NOMO-1 treated with dmso at 0.1 percent for 144 hours (cell line): ENCODE results near the gene ABCA2.

ENCODE experiments used
- DNase-seq: peaks from one replicate; lab custom pipeline; 2025; ENCODE audit not compliant: unreplicated experiment; lab: John Stamatoyannopoulos, UW

The ABCA2 gene

GRCh38 chr9:137001857-137002645 lies 26.0 kb downstream of the ABCA2 start:
- no peak for DNase-seq

GRCh38 chr9:137000177-137000930 lies 27.7 kb downstream of the ABCA2 start:
- DNase-seq = peak; percentile 86

DNA sequence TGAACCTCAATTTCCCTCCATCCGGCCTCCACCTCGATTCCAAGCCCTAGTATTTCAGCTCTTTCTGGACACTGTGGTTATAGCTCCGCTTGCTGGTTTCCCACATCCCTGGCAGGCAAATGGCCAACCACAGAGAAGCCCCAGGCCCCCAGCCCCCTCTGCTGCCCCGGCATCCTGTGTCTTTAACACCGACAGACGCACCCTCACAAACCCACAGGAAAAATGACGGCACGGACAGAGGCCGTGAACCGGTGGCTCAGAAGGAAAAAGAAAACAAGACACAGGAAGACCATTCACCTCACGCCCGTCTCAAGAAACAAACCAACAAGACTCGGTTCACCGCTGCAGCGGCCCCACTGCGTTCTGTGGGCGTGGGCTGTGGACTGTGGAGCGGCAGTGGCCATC lies 30.2 kb downstream of the ABCA2 start:
- DNase-seq = no peak

- DNase-seq = no peak
These were observed 30.7 kb downstream of the ABCA2 start for GRCh38 chr9:136997371-136997770.

DNA sequence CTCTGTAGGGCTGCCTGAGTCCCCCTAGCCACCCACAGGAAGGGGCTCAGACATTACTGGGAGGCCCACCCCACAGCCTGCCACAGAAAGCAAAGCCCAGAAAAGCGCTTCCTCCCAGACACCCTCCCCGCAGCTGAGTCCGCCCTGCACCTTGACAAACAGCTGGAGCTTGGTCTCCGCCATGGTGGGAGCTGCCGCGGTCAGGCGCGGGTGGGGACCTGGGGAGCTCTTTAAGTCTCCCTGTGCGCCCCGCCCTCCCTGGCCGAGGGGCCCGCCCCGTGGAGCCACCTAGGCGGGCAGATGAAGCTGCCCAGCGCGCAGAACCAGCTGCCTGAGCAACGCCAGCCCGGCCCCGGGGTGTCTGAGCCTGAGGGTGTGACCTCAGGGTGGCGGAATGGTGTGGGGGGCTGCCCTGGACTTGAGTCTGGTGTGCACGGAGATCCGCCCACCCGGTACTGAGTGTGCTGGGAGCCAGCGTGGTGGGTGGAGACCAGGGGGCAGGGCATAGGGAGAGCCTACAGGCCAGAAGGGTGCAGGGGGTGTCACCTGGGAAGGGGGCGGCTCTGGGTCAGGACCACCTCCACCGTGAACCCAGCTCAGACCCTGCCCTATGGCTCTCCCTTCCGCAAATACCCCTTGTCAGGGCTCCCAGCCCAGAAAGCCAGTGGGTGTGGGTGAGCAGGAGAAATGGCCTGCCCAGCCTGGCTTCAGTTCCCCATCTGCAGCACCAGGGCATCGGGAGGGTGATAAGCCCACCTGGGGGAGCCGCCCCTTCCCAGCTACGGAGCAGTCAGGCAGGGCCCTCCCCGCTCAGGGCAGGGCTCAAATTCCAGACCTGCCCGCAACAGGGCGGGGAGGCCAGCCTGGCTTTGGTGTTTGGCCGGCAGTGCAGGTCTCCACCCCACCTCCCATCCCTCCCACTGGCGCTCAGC lies 31.4 kb downstream of the ABCA2 start, which contains the start of gene CLIC3:
TSS of gene CLIC3 (minus strand) at position 208 of the 932 bp plus-strand sequence. CDS start at position 183, 25 bp downstream.
- no peak for DNase-seq

- DNase-seq = no peak
These were observed 32.2 kb downstream of the ABCA2 start for GRCh38 chr9:136995772-136996311.

DNA sequence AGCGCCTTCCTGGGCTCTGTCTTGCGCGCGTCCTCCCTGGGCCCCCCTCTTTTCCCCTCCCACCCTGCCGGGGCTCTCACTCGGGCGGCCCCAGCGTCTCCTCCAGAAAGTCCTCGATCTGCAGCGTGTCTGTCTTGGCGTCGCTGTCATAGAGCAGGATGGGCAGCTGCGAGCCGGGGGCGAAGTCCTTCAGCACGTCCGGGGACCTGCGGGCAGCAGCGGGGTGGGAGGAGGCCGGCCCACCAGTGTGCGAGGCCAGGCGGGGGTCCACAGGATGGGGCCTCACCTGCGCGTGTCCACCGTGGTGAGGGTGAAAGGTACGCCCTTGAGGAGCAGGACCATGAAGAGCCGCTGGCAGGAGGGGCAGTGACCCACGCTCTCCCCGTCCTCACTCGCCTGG lies 32.7 kb downstream of the ABCA2 start:
- no peak for DNase-seq

DNA sequence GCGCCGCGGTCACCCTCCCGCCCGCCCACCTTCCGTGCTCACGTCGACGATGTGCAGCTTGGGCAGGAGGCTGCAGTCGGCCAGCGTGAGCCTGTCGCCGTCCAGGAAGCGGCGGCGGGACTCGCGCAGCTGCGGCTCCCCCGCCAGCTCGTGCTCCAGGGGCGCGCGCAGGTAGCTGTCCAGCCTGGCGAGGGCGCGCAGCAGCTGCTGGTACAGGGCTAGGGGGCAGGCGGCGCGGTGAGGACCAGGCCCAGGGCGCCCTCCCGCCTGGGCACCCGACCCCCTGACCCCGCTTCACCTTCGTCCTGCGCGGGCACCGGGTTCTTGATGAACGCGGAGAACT lies 33.2 kb downstream of the ABCA2 start:
- no peak for DNase-seq

DNA sequence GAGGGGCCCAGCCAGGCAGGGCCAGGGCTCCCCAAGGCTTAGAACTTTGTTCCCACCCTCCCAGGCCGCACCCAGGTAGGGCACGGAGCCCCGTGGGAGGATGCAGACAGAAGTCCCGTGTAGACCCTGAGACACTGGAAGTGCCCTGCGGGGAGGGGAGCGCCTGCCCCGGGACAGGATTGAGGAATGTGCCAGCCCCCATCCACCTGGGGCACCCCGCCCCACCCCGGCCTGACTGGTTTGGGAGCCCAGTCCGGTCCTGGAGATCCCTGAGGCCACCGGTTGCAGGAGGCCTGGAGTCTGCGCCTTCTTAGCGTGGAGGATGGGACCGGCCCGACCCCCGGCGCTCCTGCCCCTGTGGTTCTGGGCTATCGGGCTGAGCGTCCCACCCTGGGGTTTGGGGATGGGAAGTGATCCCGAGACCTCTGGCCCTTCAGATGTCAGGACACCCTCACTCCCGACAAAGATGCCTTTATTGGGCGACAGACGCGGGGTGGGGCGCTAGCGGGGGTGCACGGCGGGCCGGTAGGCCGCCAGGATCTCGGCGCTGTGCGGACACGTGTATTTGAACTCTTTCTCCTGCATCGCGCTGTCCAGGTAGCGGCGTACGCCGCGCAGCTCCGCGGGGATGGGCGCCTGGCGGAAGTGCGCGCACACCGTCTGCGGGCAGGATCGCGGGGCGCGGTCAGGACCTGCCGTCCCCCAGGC lies 33.7 kb downstream of the ABCA2 start:
- DNase-seq = no peak

DNA sequence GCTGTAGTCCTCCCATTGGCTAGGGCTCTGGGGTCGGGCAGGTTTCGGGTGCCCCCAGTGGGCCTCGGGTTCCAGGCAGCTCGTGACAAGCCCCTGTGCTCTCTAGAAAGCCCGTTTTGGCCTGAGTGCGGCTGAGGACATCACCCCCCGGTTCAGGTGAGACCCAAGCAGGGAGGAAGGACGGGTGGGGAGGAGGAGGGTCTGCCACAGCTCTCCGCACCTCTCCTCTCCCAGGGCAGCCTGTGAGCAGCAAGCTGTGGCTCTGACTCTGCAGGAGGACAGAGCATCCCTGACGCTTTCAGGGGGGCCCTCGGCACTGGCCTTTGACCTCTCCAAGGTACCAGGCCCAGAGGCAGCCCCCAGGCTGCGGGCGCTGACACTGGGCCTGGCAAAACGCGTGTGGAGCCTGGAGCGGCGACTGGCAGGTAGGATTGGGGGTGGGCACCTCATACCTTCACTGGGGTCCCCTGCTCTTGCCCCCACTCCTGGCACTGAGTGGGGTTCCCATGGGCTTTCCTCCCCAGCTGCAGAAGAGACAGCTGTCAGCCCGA lies 35.1 kb downstream of the ABCA2 start:
- DNase-seq = no peak

- peak; percentile 97 for DNase-seq
These were observed 35.8 kb downstream of the ABCA2 start, which contains the start of gene PAXX for GRCh38 chr9:136991993-136992818. Gene PAXX, plus strand, starts transcription at chr9:136992422. Its CDS starts 22 bp downstream, at chr9:136992444.

GRCh38 chr9:136990242-136990911 lies 37.7 kb downstream of the ABCA2 start:
- DNase-seq = no peak

DNA sequence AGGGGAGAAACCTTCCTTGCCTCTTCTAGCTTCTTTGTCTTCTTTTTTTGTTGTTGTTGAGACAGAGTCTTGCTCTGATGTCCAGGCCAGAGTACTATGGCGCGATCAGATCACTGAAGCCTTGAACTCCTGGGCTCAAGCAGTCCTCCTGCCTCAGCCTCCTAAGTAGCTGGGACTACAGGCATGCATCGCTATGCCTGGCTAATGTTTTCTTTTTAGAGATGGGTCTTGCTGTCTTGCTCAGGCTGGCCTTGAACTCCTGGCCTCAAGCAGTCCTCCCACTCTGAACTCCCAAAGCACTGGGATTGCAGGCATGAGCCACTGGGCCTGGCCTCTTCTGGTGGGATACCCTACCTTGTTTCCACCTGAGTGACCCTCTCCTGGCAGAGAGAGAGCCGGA lies 39.2 kb downstream of the ABCA2 start:
- no peak for DNase-seq

DNA sequence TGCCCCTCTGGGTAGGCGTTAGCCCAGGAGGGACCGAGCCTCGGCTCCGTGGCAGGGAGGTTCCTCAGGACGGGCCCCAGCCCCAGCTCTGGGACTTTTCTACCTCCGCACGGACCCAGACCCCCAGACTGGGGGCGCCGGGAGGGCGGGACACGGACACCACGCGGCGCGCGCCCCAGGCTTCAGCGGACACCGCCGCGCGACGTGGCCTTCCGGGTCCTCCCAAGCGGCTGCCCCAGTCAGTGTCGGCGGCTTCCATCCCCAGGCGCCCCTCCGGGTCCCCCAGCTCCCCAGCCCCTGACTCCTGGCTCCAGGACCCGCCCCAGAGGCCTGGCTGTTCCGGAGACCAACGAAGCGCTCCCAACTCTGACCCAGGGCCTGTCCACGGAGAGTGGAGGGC lies 42.2 kb downstream of the ABCA2 start:
- DNase-seq = no peak

DNA sequence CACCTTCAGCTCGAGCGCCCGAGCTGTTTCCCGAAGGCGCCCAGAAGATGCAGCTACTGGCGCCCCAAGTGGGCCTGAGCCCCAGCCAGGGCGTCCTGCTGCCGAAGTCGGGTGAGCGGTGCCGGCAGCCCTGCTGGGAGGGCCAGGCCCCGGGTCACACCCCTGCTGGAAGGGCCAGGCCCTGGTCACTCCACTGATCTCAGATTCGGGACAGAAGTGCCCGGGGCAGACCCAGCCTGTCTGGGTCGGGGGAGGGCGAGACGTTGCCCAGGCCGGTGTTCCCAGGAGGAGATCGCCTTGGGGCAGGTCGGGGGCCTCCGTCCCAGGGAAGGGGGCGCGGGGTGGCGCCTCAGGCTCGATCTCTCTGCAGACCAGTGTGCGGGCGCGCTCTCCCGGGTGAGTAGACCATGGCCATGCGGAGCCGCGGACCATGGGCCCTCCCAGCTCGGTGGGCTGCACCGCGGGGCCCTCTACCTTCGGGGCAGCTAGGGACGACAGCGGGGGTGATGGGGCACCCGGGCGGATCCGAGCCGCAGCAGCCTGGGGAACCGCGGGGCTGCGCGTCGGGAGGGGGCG lies 42.9 kb downstream of the ABCA2 start:
- no peak for DNase-seq

DNA sequence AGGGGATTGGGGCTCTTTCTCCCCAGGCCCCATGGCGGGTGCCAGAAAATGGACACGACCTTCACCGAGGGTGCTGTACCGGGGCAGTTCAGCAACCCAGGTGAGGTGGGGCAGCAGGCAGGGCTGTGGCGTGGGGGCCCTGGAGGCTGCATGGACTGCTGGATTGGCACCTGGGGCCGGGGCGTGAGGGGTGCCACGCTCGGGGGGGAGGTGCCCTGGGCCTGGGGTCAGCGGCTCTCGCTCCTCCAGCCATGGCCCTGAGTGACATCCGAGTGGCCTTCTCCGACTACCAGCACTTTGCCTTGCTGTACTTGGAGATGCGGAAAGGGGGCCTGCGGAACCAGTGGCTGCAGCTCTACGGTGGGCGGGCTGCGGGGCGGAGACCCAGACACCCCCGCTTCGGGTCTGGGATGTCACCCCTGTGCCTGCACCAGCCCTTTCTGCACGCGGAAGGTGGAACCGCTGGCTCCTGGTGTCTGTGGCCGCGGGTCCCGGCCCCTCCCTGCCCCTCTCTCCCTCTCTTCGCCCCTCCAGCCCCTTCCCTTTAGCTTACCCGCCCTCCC lies 43.5 kb downstream of the ABCA2 start:
- DNase-seq = no peak

- DNase-seq = no peak
These were observed 44.3 kb downstream of the ABCA2 start for GRCh38 chr9:136983656-136984314.
